NCI-H2081 (cell line): Measurements from ENCODE around the gene MMP25.
"Not testable (repeated sequence)": the region's sequence is repeated elsewhere in the genome, so short reads cannot be mapped to it uniquely, and the experiment has no call there.

Source experiments
- DNase-seq, 2 experiments: peaks; one replicate each; lab custom pipeline; 2025; lab: John Stamatoyannopoulos, UW

Gene MMP25

DNA sequence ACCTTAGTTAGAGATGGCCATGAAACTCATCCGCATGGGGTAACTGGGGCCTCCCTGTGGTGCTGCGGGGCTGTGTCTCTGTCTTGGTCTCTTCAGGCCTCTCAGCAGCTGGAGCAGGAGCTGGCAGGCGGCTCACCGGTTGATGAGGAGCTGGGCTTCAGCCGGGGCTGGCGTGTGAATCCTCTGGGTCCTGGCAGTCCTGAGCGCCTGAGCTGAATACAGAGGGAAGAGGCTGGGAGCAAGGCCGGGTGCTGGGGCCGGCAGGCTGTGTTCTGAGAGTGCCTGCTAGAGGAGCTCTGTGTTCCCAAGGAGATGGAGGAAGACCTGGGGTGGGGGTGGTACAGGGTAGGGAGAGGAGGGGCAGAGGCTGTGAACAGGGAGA is 9.4 kb downstream of the MMP25 start:
- DNase-seq: not testable (repeated sequence)

DNA sequence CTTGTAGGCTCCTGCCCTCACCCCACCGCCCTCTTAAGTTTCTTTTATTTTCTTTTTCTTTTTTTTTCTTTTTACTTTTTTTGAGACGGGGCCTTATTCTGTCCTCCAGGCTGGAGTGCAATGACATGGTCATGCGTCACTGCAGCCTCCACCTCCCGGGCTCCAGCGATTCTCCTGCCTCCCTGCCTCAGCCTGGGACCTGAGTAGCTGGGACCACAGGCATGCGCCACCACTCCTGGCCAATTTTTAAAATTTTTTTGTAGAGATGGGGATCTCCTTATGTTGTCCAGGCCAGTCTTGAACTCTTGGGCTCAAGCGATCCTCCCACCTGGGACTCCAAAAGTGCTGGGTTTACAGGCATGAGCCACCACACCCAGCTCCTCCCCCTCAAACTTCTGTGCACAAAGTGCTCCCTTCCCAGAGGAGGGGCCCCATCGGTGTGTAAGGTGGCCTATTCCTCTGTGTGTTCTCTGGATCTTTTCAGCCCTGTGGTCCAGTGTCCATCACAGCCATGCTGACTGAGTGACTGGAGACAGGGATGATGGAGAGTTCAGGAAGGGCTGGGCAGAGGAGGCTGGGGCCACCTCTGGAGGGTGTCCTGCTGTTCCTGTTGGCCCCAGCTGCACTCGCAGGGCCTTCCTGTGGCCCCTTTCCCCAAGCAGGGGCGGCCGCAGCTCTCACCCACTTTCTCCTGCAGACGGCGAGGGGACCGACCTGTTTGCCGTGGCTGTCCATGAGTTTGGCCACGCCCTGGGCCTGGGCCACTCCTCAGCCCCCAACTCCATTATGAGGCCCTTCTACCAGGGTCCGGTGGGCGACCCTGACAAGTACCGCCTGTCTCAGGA is 10.2 kb downstream of the MMP25 start:
- no peak for DNase-seq

DNA sequence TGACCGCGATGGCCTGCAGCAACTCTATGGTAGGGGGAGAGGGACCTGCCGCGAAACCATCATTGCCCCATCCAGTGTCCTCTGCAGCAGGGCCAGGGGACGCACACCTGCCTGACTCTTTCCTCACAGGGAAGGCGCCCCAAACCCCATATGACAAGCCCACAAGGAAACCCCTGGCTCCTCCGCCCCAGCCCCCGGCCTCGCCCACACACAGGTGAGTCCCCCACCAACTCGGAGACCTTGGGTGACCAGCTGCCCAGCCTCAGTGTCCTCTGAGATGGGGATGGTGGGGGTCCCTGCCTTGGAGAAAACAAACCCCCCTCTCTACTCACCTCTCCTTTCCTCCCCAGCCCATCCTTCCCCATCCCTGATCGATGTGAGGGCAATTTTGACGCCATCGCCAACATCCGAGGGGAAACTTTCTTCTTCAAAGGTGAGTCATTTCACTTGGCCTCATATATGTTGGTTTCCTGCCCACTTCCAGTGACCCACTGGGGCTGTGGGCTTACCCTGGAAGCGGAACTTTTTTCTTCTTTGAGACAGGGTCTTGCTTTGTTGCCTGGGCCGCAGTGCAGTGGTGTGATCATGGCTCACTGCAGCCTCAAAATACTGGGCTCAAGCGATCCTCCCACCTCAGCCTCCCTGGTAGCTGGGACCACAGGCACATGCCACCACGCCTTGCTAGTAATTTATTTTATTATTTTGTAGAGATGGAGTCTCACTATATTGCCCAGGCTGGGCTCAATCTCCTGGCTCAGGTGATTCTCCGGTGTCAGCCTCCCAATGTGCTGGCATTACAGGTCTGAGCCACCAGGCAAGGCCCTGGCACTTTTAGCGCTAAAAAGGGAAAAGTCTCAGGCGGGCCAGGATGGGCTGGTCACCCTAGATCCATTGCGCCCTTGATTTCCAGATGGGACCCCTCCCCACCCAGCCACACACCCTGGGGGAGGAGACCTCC is 11.1 kb downstream of the MMP25 start:
- no peak for DNase-seq

DNA sequence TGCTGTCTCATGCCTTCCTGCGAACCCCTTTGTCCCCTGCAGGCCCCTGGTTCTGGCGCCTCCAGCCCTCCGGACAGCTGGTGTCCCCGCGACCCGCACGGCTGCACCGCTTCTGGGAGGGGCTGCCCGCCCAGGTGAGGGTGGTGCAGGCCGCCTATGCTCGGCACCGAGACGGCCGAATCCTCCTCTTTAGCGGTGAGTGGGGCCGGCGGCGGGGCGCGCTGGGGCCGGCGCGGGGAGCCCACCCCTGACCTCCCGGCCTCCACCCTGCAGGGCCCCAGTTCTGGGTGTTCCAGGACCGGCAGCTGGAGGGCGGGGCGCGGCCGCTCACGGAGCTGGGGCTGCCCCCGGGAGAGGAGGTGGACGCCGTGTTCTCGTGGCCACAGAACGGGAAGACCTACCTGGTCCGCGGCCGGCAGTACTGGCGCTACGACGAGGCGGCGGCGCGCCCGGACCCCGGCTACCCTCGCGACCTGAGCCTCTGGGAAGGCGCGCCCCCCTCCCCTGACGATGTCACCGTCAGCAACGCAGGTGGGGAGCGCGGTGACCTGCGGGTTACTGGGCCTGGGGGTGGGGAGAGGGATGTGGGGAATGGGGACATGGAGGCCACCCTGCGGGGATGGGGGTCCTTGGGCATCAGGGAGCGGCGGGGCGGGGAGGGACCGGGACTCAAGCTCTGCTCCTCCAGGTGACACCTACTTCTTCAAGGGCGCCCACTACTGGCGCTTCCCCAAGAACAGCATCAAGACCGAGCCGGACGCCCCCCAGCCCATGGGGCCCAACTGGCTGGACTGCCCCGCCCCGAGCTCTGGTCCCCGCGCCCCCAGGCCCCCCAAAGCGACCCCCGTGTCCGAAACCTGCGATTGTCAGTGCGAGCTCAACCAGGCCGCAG is 12.0 kb downstream of the MMP25 start:
- DNase-seq: peak in 1 of 2 experiments; percentile 10

- peak; percentile 74 to 79 for DNase-seq
Observed at GRCh38 chr16:3059041-3059722, 12.8 kb downstream of the MMP25 start.

DNA sequence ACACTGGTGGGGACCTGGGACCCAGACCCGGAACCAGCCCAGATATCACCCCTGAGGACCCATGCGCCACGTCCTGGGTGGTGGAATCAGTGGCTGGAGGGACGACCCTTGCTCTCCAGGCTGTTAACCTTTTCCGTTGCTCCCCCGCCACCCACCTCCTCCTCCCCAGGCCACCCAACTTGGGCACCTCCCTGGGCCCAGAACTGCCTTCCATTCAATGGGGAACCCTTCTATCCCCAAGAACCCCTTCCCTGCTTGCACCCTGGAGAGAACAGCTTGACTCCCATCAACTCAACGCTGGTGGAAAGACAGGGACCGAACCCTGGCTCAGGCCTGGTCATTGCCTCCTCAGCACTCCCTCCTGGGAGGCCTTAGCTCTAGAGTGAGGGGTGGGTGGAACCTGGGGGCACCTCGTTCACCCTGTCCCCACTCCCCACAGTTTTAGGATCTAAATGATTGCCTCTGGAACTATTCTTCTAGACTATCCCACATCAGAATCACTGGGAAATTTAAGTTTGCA is 13.4 kb downstream of the MMP25 start:
- DNase-seq: no peak

- DNase-seq: no peak
Observed at GRCh38 chr16:3060339-3061127, 14.2 kb downstream of the MMP25 start.

- no peak for DNase-seq
Observed at GRCh38 chr16:3062553-3062952, 16.2 kb downstream of the MMP25 start.

DNA sequence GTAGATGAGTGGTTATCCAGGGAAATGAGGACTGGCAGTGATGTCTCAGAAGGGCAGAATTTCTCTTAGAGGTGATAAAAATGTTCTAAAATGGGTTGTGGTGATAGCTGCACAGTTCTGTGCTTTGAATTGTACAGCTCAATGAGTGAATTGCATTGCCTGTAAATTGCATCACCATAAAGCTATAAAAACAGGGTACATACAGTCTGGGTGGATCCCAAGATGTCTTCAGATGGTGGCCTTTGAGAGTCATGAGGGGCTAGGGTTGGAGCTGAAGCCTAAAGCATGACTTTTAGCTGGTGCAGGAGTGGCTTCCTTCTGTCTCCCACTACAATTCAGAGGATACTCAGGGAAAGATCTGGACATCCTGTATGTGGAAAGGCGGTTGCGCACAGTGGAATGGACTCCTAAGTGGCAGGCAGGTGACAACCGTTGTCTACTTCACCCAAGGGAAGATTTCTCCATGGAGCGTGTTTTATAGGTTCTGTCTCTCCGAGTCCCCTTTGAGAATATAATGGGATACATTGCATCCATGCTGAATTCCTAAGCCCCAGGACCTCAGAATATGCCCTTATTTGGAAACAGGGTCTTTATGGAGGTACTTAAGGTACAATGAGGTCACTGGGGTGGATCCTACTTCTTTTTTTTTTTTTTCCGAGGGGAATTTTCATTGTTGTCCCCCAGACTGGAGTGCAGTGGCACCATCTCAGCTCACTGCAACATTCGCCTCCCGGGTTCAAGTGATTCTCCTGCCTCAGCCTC is 17.4 kb downstream of the MMP25 start:
- DNase-seq: no peak

- no peak for DNase-seq
Observed at GRCh38 chr16:3065069-3065741, 18.8 kb downstream of the MMP25 start, which contains the start of gene IL32. Gene IL32 (plus strand): TSS chr16:3065640. CDS start chr16:3065812, 172 bp downstream.

DNA sequence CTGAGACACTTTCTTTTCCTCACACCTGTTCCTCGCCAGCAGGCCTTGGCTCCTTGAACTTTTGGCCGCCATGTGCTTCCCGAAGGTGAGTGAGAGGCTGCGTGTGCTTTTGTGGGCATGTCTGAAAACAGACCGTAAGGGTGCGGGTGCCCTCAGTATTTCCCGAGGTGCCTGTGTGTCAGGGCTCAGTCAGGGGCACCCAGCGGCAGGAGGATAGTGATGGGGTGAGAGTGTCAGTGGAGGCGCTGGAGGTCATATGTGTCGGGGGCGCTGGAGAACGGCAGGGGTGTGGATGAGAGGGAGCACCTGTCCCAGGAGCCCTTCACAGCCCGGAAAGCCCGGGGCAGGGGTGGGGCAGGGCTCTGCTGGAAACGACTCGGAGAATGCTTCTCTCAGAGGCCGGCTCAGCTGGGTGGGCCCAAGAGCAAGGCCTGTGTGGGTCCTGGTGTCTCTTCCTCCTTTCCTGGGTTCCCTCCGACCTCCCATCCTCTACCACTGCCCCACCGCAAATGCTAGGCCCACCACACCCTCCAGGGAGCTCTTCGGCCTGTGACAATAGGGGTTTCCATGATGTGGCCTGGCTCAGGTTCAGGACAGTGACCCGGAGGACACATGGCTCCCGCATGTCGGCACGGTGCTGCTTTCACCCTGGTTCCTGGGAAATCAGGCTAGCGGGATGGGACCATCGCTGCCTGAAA is 19.5 kb downstream of the MMP25 start:
- no peak for DNase-seq

- DNase-seq: no peak
Observed at GRCh38 chr16:3066440-3066748, 20.0 kb downstream of the MMP25 start.

- DNase-seq: no peak
Observed at GRCh38 chr16:3068487-3068886, 22.1 kb downstream of the MMP25 start.

DNA sequence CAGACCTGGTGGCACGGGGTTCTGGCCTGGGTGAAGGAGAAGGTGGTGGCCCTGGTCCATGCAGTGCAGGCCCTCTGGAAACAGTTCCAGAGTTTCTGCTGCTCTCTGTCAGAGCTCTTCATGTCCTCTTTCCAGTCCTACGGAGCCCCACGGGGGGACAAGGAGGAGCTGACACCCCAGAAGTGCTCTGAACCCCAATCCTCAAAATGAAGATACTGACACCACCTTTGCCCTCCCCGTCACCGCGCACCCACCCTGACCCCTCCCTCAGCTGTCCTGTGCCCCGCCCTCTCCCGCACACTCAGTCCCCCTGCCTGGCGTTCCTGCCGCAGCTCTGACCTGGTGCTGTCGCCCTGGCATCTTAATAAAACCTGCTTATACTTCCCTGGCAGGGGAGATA is 22.8 kb downstream of the MMP25 start:
- DNase-seq: not testable (repeated sequence)

DNA sequence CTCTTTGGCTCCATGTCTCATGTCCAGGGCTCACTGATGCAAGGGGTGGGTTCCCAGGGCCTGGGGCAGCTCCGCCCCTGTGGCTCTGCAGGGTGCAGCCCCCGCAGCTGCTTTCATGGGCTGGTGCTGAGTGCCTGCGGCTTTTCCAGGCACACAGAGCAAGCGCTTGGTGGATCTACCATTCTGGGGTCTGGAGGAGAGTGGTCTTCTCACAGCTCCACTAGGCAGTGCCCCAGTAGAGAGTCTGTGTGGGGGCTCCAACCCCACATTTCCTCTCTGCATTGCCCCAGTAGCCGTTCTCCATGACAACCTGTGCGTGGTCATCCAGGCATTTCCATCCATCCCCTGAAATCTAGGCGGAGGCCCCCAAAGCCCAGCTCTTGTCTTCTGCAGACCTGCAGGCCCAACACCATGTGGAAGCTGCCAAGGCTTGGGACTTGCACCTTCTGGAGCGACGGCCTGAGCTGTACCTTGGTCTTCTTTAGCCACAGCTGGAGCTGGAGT is 24.3 kb downstream of the MMP25 start:
- no peak for DNase-seq

GRCh38 chr16:3071655-3072054 is 25.3 kb downstream of the MMP25 start:
- DNase-seq: no peak

- not testable (repeated sequence) for DNase-seq
Observed at GRCh38 chr16:3072148-3072547, 25.8 kb downstream of the MMP25 start.
